Measurements from ENCODE around the gene TUBG2.
"Not testable (repeated sequence)": the region's sequence is repeated elsewhere in the genome, so short reads cannot be mapped to it uniquely, and the experiment has no call there.

DNA sequence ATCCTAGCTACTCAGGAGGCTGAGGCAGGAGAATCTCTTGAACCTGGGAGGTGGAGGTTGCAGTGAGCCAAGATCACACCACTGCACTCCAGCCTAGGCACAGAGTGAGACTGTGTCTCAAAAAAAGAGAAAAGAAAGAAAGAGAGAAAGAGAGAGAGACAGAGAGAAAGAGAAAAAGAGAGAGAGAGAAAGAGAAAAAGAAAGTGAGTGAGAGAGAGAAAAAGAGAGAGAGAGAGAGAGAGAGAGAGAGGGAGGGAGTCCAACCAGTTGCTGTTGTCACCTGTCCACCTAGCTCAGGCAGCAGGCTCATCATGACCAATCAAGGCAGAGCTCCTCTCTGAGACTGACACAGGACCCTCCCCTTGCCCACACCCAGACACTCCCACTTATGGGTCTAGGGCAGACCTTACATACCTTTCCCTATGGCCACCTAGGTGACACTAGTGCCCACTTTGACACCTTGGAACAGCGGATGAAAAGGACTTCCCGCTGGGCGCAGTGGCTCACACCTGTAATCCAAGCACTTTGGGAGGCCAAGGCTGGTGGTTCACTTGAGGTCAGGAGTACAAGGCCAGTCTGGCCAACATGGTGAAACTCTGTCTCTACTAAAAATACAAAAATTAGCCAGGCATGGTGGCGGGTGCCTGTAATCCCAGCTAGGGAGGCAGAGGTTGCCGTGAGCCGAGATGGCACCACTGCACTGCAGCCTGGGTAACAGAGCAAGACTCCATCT, 31.9 kb upstream of the TUBG2 start:
- TF ChIP-seq, protein P1, sequence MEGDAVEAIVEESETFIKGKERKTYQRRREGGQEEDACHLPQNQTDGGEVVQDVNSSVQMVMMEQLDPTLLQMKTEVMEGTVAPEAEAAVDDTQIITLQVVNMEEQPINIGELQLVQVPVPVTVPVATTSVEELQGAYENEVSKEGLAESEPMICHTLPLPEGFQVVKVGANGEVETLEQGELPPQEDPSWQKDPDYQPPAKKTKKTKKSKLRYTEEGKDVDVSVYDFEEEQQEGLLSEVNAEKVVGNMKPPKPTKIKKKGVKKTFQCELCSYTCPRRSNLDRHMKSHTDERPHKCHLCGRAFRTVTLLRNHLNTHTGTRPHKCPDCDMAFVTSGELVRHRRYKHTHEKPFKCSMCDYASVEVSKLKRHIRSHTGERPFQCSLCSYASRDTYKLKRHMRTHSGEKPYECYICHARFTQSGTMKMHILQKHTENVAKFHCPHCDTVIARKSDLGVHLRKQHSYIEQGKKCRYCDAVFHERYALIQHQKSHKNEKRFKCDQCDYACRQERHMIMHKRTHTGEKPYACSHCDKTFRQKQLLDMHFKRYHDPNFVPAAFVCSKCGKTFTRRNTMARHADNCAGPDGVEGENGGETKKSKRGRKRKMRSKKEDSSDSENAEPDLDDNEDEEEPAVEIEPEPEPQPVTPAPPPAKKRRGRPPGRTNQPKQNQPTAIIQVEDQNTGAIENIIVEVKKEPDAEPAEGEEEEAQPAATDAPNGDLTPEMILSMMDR (conservative IDR thresholded peaks at IDR 0.05; ENCODE audit: low read length): not testable (repeated sequence)
- TF ChIP-seq EZH2phosphoT487 (IDR thresholded peaks at IDR 0.05; ENCODE audit: borderline replicate concordance, low read depth, low read length): not testable (repeated sequence)

Measured in OCI-LY7 (cell line).